SK-N-MC (cell line): ENCODE results near the gene TMEM17.

Experiments
- EZH2 ChIP-seq: fragments of 200-600 bp; sonication (generic); IDR thresholded peaks from one replicate; pipeline ENCODE4 v1.6.1; 2017; ENCODE audit warnings: antibody characterized with exemption
- FOXP2 ChIP-seq: optimal IDR thresholded peaks from 2 replicates; pipeline ENCODE3; 2011; ENCODE audit warnings: mild to moderate bottlenecking, moderate library complexity; ENCODE audit not compliant: insufficient read depth; ENCODE audit errors: extremely low read length, control extremely low read depth
- POLR2AphosphoS5 ChIP-seq: IDR thresholded peaks from 2 replicates; pipeline ENCODE4 v1.6.1; 2012; ENCODE audit warnings: mild to moderate bottlenecking, low read depth, low read length, borderline replicate concordance

DNA sequence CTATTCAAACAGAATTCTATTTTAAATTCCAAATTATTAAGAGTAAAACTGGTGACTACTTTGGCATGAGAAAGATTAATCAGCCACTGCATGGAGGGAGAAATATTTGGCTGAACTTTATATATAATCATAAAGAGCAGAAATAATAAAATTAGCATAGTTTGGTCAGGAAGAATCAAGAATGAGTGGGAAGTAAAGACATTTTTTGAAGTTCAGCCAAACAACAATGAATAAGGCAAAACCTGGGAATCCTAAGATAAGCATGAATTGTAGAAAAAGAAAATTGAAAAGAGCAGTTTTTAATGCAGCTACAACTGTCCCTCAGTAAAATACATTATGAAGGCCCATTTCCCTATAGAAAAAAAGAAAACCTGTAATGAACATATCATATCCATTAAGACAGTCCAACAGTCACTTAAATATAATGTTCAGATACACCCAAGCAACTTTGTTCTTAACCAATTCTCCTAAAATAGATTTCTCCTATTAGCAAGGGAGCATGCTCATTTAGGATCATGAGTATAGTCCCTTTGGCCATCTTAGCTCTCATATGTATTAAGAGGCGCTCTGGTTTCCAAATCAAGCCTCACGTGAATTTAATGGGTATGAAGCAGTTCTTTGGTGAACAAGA, 6.5 kb downstream of the TMEM17 start:
- TF ChIP-seq POLR2AphosphoS5 (no peak), EZH2 (no peak), FOXP2 (no peak)
